CD4-positive, alpha-beta T cell treated with Interleukin-12 subunit alpha and Interleukin-12 subunit beta, for 1 hour (primary cell): ENCODE data around the gene EFCAB12.
"Not testable (repeated sequence)": the region's sequence is repeated elsewhere in the genome, so short reads cannot be mapped to it uniquely, and the experiment has no call there.

Experiments used
- DNase-seq: peaks from one replicate; pipeline ENCODE4 v3.0.0-alpha.2; 2020

The EFCAB12 gene

DNA sequence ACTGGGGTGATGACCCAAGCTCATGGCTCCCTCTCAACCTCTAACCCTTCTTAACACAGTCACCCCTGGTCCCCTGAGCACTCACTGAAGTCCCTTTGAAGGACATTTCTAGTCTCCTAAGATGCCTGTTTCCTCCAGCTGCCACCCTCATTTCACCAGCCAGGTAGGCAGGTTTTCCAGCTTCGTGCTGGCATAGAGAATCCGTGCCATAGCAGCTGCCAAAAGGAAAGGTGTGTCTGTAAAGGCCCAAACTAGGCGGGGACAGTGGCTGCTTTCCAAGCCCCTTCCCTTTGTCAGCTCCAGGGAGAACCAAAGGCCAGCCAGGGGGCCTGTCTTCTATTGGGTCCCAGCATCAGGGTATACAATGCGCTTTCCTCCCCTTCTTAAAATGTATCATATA is 36.9 kb downstream of the EFCAB12 start:
- DNase-seq = not testable (repeated sequence)

DNA sequence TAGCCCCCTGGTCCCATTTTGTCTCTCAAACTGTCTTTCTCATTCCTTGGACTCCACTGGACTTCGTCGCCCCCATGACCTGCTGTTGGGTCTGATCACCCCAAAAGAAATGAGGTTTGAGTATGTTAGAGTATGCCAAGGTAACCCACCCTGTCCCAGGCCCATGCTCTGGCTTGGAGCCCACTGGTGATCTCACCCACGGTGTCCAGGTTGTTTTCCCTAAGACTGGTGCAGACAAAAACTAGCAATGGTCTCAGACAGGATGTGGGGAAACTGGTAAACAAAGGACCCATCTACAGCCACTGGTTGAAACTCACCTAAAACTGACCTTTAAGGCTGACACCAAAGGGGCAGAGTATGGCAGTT is 38.9 kb downstream of the EFCAB12 start:
- no peak for DNase-seq

DNA sequence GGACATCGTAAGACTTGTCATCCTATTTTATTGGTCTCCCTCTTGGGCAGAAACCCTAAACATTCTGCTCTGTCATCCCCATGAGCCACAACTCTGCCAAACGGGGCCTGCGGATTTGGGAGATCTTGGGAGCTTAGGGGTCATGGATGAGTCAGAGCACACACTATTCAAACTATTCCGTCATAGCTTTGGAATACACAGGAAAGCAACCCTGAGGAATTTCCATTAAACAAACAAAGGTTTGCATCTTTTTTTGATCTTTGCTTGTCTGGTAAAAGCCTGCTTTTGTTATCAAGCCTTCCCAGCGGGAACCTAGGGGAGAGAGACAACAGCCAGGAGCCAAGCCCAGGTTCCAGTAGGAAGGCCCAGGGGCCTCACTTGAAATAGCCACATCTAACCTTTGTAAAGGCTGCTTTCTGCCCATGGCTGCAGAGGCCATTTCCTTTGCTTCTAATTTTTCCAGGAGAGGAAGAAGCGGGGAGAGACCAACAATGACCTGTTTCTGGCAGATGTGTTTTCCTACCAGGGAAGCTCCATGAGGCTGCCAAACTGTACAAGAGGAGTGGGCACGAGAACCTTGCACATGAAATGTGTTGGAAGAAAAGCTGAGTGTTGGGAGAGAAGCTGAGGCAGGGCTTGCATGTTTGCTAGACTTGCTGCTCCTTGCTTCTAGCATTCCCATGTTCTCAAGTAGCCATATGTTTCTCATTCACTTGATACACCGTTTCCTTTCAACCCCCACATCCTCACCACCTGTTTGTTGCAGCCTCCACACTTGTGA is 39.5 kb downstream of the EFCAB12 start:
- not testable (repeated sequence) for DNase-seq

DNA sequence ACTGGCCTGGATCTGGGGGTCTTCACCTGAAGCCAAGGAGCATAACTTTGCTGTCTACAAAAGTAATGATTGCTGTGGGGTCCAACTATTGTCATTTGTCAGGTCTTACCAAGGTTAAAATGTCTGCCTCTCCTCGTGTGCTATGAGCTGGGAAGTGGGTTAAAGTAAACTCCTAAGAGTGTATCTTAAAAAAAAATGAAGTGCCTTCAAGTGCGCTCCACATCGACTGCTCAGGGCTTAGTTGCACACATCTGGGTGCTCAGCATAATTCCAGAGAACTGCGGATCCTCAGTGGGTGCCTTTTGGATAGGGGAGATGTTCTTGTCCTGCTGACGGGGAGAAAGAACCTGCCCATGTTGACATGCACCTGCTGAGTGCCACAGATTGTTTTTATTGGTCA is 40.9 kb downstream of the EFCAB12 start:
- no peak for DNase-seq

DNA sequence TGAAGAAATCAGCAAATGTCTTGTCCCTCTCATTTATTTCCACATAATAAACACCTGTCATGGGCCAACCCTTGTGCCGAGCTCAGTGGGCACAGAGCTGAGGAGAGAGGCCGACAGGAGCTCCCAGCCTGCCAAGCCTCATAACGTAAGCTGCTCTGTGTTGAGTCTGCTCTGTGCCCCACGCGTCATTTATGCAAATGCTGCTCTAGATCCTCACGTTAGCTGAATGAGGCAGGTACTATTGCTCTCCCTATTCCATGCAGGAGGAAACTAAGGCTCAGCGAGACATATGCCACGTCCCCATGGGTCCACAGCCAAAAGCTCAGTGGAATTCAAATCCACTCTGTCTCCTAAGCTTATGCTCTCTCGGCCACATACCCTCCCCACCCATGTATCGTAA is 41.5 kb downstream of the EFCAB12 start:
- no peak for DNase-seq

DNA sequence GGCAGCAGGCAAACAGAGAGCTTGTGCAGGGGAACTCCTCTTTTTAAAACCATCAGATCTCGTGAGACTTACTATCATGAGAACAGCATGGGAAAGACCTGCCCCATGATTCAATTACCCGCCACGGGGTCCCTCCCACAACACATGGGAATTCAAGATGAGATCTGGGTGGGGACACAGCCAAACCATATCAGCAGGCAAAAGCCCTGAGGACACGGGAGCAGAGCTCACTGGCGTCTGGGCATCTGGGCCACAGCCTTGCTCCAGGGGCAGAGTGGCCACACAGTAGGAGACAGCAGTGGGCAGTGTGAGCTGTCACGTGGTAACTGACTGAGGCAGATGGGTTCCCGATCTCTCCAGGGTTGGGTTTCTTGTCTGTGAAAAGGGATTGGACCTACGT is 42.9 kb downstream of the EFCAB12 start:
- not testable (repeated sequence) for DNase-seq

DNA sequence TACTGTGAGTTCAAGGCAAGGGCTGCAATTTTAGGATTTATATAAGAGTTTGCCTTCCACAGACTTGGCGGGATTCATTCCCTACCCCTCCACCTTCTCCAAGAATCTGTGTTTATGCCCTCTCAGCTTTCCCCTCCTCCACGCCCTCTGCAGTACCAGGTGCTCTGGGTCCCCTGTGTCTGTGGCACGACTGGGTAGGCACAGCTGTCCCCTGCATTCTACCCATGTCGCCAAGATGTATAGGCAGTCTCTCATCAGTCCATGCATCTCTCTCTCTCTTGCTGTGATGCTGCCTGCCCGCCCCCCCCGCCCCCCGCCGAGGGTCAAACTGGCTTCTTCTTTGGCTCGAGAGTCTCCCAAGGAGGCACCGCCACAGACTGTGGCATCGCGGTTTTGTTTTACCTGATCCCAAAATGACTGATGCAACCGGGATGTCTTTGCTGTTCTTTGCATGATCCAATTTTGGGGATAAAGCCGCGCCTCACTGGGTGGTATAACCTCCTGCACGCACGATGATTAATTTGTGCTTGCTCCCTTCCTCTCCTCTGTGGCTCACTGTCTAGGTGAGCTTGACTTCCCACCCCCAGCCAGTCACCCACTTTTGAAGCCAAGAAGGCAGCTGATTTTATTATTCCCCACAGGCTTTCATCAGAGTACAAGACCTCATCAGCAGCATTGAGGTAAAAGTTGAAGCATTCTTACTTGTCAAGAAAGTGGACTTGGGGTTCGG is 43.7 kb downstream of the EFCAB12 start:
- no peak for DNase-seq

DNA sequence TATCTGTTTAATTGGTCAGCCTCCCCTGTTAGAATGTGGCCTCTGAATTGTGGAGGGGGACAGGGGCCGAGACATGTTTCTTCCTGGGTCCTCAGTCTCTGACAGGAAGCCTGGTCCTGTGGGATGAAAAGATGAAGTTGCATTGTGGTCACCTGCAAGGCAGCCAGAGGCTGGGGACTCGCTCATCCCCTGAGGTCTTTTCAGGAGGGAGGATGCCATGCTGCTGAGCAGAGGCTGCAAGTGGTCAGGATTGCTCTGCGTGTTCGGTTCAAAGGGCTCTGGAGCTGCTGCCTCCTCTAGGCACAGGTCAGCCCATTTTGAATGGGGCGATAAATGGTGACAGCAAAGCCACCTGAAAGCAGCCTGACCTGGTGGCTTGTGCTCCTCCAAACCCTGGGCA is 44.3 kb downstream of the EFCAB12 start:
- not testable (repeated sequence) for DNase-seq

DNA sequence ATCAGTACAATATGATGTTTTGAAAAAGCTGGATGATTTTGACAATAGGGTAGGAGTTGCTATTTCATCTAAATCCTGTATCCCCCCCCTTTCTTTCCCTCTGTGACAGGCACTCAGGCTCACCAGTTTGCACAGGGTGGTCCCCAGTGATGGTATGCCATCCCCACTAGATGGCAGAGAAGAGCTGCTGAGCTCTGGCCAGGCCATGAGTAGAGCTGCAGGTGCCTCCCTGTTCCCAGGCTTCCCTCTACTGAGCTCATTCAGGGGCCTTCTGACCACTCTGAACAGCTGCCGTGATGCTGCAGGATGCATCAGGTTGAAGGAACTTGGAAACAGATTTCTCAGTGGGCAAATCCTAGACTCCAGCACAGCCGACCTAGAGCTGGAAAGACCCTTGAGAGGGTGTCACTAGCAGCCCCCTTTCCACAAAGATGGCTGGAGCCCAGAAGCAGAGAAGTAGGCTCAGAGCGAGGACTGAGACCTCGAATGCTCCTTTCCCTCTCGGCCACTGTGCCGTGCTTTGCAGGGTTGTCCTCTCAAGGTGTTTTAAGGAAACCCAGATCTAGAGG is 45.1 kb downstream of the EFCAB12 start:
- DNase-seq = peak; percentile 47

DNA sequence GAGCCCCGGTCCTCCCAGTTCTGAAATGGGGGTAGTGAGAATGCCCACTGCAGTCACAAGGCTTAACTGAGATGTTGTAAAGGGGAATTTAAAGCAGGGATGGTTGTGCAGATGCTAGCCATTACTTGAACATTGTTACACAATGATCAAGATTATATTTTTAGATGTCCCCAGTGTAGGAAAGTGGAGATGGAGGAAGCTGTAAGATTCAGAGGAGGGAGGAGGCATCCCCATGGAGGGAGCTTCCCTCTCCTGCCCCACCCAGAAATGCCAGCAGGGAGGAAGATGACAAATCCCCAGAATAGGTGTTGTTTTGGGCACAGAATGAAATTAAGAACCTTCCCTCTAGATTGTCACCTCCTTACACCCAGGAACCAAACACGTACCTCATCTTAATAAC is 46.1 kb downstream of the EFCAB12 start:
- no peak for DNase-seq

DNA sequence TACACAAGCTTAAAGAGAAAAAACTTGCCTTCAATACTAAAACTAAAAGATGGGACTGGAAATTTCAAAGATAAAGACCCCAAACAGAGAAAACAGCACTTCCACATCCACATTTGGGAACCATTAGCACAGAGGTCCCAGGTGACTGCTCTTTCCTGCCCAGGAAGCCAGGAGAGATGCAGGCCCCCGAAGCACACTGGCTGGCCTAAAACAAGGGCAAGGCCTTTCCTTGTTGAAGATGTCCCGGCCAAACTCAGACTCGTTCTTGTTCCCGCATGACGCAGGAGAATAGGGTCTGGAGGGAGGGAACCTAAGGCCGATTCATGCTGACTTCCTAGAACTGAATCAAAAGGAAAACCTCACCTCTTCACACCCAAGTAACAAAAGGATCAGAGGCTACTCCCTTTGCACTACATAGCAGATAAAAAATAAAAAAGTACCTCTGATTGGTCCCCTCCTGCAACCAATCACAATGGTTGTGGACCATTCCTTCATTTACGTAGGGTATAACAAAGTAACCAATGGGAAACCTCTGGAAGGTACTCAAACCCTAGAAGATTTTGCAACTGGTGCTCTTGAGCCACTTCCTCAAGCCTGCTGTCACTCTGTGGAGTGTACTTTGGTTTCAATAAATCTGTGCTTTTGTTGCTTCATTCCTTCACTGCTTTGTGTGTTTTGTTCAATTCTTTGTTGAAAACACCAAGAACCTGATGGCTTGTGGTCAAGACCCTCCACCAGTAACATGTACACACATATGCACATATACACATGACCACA is 48.7 kb downstream of the EFCAB12 start:
- no peak for DNase-seq

DNA sequence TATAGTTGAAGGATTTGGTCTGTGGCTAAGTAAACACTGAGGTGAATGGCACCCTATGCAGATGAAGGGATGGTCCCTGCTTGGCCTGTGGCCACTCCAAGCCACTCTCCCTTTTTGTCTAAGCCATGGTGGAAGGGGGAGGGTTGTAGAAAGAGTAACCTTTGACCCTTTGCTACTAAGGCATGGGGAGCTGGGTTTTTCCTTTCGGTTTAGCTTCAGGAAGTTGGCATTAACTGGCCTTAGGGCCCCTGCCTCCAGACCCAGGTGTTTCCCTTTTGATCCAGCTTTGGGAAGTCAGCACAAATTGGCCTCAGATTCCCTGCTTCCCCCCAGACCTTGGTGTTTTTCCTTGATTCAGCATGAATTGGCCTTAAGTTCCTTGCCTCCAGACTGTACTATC is 49.5 kb downstream of the EFCAB12 start:
- no peak for DNase-seq

DNA sequence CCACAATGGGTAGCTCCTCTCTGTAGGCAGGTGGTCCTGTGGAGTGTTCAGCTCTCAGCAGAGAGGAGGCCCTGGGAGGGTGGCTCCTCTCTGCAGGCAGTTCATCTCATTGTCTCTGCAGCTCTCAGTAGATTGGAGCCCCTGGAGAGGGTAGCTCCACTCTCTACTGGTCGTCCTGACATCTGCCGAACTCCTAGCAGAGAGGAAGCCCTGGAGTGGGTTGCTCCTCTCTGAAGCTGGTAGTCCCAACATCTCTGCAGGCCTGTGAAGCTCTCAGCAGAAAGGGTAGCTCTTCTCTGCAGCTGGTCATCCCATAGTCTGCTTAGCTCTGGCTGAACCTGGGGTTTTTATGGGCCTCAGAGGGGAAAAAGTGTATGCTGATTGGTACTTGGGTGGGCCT is 50.8 kb downstream of the EFCAB12 start:
- no peak for DNase-seq

DNA sequence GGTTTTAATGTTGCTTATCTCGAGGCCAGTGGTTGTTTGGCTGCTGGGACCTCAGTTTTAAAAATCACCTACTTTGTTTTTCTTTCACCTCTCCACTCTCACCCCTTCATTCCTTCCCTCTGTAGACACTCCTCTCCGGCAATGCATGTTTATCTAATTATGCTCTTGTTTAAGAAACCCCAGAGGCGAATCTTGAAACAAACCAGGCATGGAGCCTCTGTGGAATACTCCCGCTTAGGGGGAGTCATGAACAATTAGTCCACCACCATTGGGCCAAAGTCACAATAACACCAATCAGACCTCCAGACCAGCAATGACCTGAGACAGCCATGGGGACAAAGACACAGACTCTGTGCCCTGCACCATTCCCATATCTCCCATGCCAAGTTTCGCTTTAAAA is 53.3 kb downstream of the EFCAB12 start:
- no peak for DNase-seq

DNA sequence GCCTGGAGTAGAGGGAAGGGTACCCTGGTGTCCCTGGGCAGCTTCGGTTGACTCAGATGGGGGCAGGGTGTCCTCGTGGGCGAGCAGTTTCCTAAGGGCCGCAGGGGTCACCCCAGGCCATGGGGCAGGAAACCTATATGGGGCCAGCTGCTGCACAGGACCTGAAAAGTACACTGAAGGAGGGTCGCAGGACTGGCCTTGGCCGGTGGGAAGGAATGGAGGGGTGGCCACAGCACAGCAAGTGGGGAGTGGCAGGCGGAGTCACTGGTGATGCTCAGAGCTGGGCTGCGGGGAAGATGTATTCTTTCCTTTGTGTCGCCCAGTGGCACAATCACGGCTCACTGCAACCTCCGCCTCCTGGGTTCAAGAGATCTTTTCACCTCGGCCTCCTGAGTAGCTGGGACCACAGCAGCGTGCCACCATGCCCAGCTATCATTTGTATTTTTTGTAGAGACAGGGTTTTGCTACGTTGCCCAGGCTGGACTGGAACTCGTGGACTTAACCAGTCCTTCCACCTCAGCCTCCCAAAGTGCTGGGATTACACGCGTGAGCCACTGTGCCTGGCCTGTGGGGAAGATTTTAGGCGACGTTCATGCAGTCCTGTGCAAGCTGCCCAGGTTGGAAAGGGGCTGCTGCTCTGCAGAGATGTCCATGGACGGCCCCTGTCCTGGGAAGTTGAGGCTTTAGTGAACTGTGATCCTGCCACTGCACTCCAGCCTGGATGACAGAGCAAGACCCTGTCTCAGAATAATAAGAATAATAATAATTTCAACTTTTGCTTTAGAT is 57.2 kb downstream of the EFCAB12 start:
- no peak for DNase-seq

DNA sequence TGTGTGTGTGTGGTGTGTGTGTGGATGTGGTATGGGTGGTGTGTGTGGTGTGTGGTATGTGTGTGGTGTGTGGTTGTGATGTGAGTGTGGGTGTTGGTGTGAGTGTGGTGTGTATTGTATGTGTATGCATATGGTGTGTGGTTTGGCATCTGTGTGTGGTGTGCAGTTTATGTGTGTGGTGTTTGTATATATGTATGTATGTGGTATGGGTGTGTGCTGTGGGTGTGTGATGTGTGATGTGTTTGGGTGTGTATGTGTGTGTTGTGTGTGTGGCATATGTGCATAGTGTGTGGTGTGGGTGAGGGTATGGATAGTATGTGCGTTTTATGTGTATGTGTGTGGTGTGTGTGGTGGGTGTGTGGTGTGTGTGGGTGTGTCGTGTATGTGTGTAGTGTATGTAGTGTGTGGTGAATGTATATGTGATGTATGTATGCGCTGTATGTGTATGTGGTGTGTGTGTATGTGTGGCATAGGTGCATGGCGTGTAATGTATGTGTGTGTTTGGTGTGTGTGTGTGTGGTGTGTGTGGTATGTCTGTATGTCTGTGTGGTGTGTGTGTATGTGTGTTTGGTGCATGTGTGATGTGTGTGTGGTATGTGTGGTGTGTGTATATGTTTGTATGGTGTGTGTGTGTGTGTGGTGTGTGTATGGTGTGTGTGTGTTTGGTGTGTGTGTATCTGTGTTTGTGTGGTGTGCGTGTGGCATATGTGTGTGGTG is 58.0 kb downstream of the EFCAB12 start:
- no peak for DNase-seq

DNA sequence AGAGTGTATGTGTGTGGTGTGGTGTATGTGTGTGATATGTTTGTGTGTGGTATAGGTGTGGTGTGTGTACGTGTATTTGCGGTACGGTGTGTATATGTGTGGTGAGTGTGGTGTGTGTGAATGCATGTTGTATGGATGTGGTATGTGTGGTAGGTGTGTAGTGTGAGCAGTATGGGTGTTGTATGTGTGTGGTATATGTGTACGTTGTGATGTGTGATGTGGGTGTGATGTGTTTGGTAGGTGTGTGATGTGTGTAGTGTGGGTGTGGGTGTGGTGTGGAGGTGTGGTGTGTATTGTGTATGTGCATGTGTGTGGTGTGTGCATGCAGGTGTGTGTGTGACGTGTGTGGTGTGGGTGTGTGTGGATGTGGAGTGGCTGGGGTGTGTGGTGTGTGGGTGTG is 58.7 kb downstream of the EFCAB12 start:
- no peak for DNase-seq

DNA sequence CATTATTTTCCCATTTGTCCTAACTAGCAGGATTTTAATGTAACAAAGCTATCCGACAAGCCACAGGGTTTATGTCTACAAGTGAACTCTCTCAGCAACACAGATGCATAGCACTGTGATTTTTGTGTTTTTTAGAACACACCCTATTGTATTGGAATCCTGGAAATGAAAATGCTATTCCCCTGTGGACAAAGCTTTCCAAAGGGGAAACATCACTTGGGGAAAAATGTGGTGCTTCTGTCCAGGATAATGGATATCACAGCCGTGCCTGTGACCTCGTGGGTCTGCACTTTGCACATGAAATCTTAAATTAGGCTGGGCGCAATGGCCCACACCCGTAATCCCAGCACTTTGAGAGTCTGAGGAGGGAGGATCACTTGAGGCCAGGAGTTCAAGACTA is 60.6 kb downstream of the EFCAB12 start:
- no peak for DNase-seq

DNA sequence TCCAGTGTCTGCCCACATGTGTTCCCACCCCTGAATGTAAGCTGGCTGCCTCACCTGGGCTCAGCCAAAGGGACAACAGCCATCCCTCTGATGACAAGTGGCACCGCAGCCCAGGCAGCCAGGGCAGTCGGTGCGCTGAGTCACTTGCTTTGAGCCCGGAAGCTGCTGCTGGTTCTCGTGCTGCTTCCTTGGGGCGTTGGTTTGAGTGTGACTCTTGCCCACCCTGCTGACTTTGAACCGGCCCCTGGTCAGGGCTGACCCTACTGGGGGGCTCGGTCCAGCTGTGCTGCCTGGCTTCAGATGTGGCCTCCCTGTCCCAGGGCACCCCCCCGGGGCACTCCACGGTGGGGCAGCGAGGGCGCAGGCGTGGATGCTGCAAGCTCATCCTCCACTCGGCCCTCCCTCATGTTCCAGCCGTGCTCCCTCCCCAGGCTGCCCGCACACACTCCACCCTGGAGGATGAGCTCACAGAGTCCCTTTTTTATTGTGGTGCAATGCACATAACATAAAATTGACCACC is 62.1 kb downstream of the EFCAB12 start:
- no peak for DNase-seq

DNA sequence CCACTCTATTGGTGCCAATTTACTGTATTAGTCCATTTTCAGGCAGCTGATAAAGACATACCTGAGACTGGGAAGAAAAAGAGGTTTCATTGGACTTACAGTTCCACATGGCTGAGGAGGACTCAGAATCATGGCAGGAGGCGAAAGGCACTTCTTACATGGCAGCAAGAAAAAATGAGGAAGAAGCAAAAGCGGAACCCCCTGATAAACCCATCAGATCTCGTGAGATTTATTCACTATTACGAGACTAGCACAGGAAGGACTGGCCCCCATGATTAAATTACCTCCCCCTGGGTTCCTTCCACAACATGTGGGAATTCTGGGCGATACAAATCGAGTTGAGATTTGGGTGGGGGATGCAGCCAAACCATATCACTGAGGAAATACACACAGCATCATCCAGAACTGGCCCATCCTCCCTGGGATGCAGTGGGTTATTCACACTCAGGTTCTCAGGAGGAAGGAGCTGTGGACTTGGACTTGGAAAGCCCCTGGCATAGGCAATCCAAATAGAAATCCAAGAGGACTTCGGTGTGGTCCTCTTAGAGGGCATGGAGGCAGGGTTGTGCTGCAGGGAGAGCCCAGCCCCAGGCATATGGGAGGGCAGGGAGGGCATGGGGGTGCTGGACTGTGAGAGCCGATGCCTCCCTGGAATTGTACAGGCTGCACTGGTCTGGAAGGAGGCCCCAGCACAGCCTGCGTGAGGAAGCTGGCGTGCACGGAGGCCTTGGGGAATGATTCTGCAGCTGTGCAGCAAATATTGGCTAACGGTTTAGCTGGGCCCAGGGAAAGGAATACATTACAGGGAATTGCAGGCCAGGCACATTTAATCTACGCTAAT is 62.9 kb downstream of the EFCAB12 start:
- DNase-seq = no peak

DNA sequence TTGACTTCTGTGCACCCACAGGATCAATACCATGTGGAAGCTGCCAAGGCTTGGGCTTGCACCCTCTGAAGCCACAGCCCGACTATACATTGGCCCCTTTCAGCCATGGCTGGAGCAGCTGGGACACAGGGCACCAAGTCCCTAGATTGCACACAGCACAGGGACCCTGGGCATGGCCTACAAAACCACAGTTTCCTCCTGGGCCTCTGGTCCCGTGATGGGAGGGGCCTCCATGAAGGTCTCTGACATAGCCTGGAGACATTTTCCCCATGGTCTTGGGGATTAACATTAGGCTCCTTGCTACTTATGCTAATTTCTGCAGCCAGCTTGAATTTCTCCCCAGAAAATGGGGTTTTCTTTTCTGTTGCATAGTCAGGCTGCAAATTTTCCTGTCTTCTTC is 63.6 kb downstream of the EFCAB12 start:
- not testable (repeated sequence) for DNase-seq
